Breast epithelium (tissue), 4 donors: ENCODE measurements around the gene PHF21B. TPM values are rescaled to one million over a fixed set of nuclear protein-coding genes. Genes with fewer than 3 reads are reported as not detected.
"Not testable (repeated sequence)": the region's sequence is repeated elsewhere in the genome, so short reads cannot be mapped to it uniquely, and the experiment has no call there.

Experiments
- DNase-seq, 2 donors: peaks; one replicate each; pipeline ENCODE4 v3.0.0-alpha.2; 2019; ENCODE audit warnings: low spot score in 2 of 2
- H3K27ac ChIP-seq, 2 donors: fragments of 200-600 bp; sonication (generic) in 1 of 2; one replicate each; pipeline ENCODE4 v1.5.1; 2016 to 2019; ENCODE audit warnings: mild to moderate bottlenecking in 1 of 2
- H3K27me3 ChIP-seq, 2 donors: fragments of 200-600 bp; sonication (generic) in 1 of 2; one replicate each; pipeline versions ENCODE4 v1.5.1 to v1.6.0; 2017 to 2019; ENCODE audit warnings: control low read depth in 1 of 2, mild to moderate bottlenecking in 1 of 2
- H3K36me3 ChIP-seq: fragments of 200-600 bp; one replicate; pipeline ENCODE4 v1.5.1; 2019
- H3K4me1 ChIP-seq, 2 donors: fragments of 200-600 bp; sonication (generic); one replicate each; pipeline ENCODE4 v1.5.1; 2016 to 2019; ENCODE audit warnings: control low read depth in 1 of 2
- H3K4me3 ChIP-seq, 3 donors: fragments of 200-600 bp; sonication (generic); 1 replicate in 2 of 3; 2 replicates in 1 of 3; pipeline ENCODE4 v1.5.1; 2016 to 2019; ENCODE audit warnings: mild to moderate bottlenecking in 3 of 3, moderate library complexity in 2 of 3
- H3K9me3 ChIP-seq, 2 donors: fragments of 200-600 bp; sonication (generic) in 1 of 2; one replicate each; pipeline ENCODE4 v1.5.1; 2016 to 2019; ENCODE audit warnings: control low read depth in 1 of 2
- CTCF ChIP-seq, 3 donors: fragments of 450-650 bp; IDR thresholded peaks; one replicate each; pipeline ENCODE4 v1.5.1; 2016 to 2017; ENCODE audit warnings: antibody characterized with exemption in 3 of 3, mild to moderate bottlenecking in 3 of 3, moderate library complexity in 3 of 3
- POLR2A ChIP-seq: fragments of 450-650 bp; IDR thresholded peaks from one replicate; pipeline ENCODE4 v1.6.1; 2016; ENCODE audit warnings: antibody characterized with exemption, mild to moderate bottlenecking, moderate library complexity
- POLR2AphosphoS5 ChIP-seq, 3 donors: sonication (generic); formaldehyde crosslinking; IDR thresholded peaks; one replicate each; pipeline ENCODE4 v1.6.1; 2017; ENCODE audit warnings: antibody characterized with exemption in 3 of 3
- intact Hi-C: fragments of 100-400 bp; cut with DNase I; formaldehyde crosslinking; loops from one replicate; pipeline ENCODE4 v1.15.1; 2023; ENCODE audit warnings: low total_unique reads
- total RNA-seq, 3 donors: library from RNA; depleted of rRNA; stranded (reverse); fragments of >200 nt; gene quantifications; one replicate each; pipeline ENCODE4 v1.1.0, GENCODE V29; 2016

Gene PHF21B
- total RNA-seq, 3 donors from 2014 or later, result 3.6 to 4.1 TPM; not detected in 1

- Histone ChIP-seq H3K27ac (no peak overlapping the region), H3K4me3 (no peak overlapping the region), H3K27me3 (no peaks in the 10 kb centered on the region), H3K4me1 (no peaks in the 10 kb centered on the region), H3K9me3 (no peaks in the 10 kb centered on the region), H3K36me3 (no peaks in the 10 kb centered on the region)
- no peak for DNase-seq
- TF ChIP-seq POLR2AphosphoS5 (IDR thresholded peaks at IDR 0.05), result no peak
- TF ChIP-seq POLR2A, result no peak
- TF ChIP-seq CTCF (IDR thresholded peaks at IDR 0.05), result no peak
- intact Hi-C loops, result no loop called here
These were observed 146.6 kb downstream of the PHF21B start for GRCh38 chr22:44862981-44863860.

- Histone ChIP-seq H3K9me3 (no peaks in the 10 kb centered on the region), H3K27ac (no peak overlapping the region), H3K4me1 (no peaks in the 10 kb centered on the region), H3K27me3 (no peaks in the 10 kb centered on the region), H3K4me3 (no peak overlapping the region), H3K36me3 (no peaks in the 10 kb centered on the region)
- TF ChIP-seq POLR2A (no peak), POLR2AphosphoS5 (IDR thresholded peaks at IDR 0.05) (no peak)
- DNase-seq, result no peak
- intact Hi-C loops, result no loop called here
These were observed 147.5 kb downstream of the PHF21B start for GRCh38 chr22:44862281-44862680.

- intact Hi-C loops, result no loop called here
- Histone ChIP-seq H3K27me3 (no peaks in the 10 kb centered on the region), H3K36me3 (no peaks in the 10 kb centered on the region), H3K4me1 (no peaks in the 10 kb centered on the region), H3K9me3 (no peaks in the 10 kb centered on the region), H3K27ac (no peak overlapping the region), H3K4me3 (no peak overlapping the region)
- TF ChIP-seq POLR2A, result no peak
- no peak for TF ChIP-seq POLR2AphosphoS5 (IDR thresholded peaks at IDR 0.05)
- TF ChIP-seq CTCF (IDR thresholded peaks at IDR 0.05), result no peak
- no peak for DNase-seq
These were observed 148.6 kb downstream of the PHF21B start for GRCh38 chr22:44861245-44861644.

- Histone ChIP-seq H3K4me1 (no peaks in the 10 kb centered on the region), H3K27ac (no peak overlapping the region), H3K4me3 (no peak overlapping the region), H3K27me3 (no peaks in the 10 kb centered on the region), H3K36me3 (no peaks in the 10 kb centered on the region), H3K9me3 (no peaks in the 10 kb centered on the region)
- TF ChIP-seq POLR2AphosphoS5 (IDR thresholded peaks at IDR 0.05), result no peak
- TF ChIP-seq POLR2A, result no peak
- TF ChIP-seq CTCF (IDR thresholded peaks at IDR 0.05), result no peak
- intact Hi-C loops, result no loop called here
- no peak for DNase-seq
These were observed 149.5 kb downstream of the PHF21B start for GRCh38 chr22:44860311-44860710.

GRCh38 chr22:44859641-44860040 lies 150.2 kb downstream of the PHF21B start:
- DNase-seq, result no peak
- intact Hi-C loops, result no loop called here
- no peaks in the 10 kb centered on the region for H3K27me3 ChIP-seq
- no peak for TF ChIP-seq POLR2AphosphoS5 (IDR thresholded peaks at IDR 0.05)
- TF ChIP-seq POLR2A, result no peak
- TF ChIP-seq CTCF (IDR thresholded peaks at IDR 0.05), result no peak
- no peaks in the 10 kb centered on the region for H3K4me1 ChIP-seq
- peak overlapping the region in 1 of 2 donors; percentile 59 for H3K27ac ChIP-seq
- no peak overlapping the region for H3K4me3 ChIP-seq
- H3K9me3 ChIP-seq, result no peaks in the 10 kb centered on the region
- no peaks in the 10 kb centered on the region for H3K36me3 ChIP-seq

- peak overlapping the region; percentile 50 to 59 for H3K27ac ChIP-seq
- H3K27me3 ChIP-seq, H3K9me3 ChIP-seq, H3K4me1 ChIP-seq, H3K4me3 ChIP-seq, intact Hi-C loops, H3K36me3 ChIP-seq: not testable (repeated sequence)
- peak in 1 of 2 donors; percentile 59 for DNase-seq
These were observed 151.0 kb downstream of the PHF21B start for GRCh38 chr22:44858819-44859218.
